Fibroblast of skin of scalp (primary cell): ENCODE data around the gene ISCU.
A peak's percentile ranks its signal among the peaks of the same experiment; 100 is the strongest.
"Not testable (repeated sequence)": the region's sequence is repeated elsewhere in the genome, so short reads cannot be mapped to it uniquely, and the experiment has no call there.

ENCODE experiments used
- DNase-seq: peaks from one replicate; pipeline ENCODE4 v3.0.0-alpha.2; 2013

ISCU gene

GRCh38 chr12:108543652-108544051, 18.7 kb upstream of the ISCU start:
- peak; percentile 63 for DNase-seq

GRCh38 chr12:108547686-108548085, 14.7 kb upstream of the ISCU start:
- DNase-seq: no peak

- no peak for DNase-seq
These were observed 13.4 kb upstream of the ISCU start for GRCh38 chr12:108548954-108549521.

- peak; percentile 76 for DNase-seq
These were observed 10.9 kb upstream of the ISCU start for GRCh38 chr12:108551535-108551934.

GRCh38 chr12:108553799-108554198, 8.6 kb upstream of the ISCU start:
- no peak for DNase-seq

GRCh38 chr12:108555383-108555782, 7.0 kb upstream of the ISCU start:
- DNase-seq: not testable (repeated sequence)

GRCh38 chr12:108559007-108559655, 3.3 kb upstream of the ISCU start:
- no peak for DNase-seq

- no peak for DNase-seq
These were observed 2.6 kb upstream of the ISCU start for GRCh38 chr12:108559748-108560147.

GRCh38 chr12:108560321-108560721, 2.1 kb upstream of the ISCU start:
- peak; percentile 43 for DNase-seq

- DNase-seq: peak; percentile 88
These were observed 1.4 kb upstream of the ISCU start, which contains the start of gene SART3 for GRCh38 chr12:108560752-108561719. Gene SART3, minus strand, starts transcription at chr12:108561173. Its CDS starts 19 bp downstream, at chr12:108561154.

GRCh38 chr12:108561852-108562347, 496 bp upstream of the ISCU start:
- DNase-seq: no peak

GRCh38 chr12:108563136-108563803, 874 bp downstream of the ISCU start:
- DNase-seq: peak; percentile 93

GRCh38 chr12:108563804-108564151, 1.4 kb downstream of the ISCU start:
- no peak for DNase-seq

GRCh38 chr12:108564724-108565123, 2.3 kb downstream of the ISCU start:
- DNase-seq: no peak

- no peak for DNase-seq
These were observed 2.8 kb downstream of the ISCU start for GRCh38 chr12:108565146-108565545.

GRCh38 chr12:108565976-108566375, 3.6 kb downstream of the ISCU start:
- DNase-seq: peak; percentile 79

- no peak for DNase-seq
These were observed 4.1 kb downstream of the ISCU start for GRCh38 chr12:108566452-108566851.

- no peak for DNase-seq
These were observed 5.3 kb downstream of the ISCU start for GRCh38 chr12:108567406-108568337.

GRCh38 chr12:108568338-108569154, 6.2 kb downstream of the ISCU start:
- no peak for DNase-seq
